Forelimb muscle (tissue), 1 donor: ENCODE measurements around the gene SARS1. TPM values are rescaled to one million over a fixed set of nuclear protein-coding genes. Genes with fewer than 3 reads are reported as not detected.
A peak's percentile ranks its signal among the peaks of the same experiment; 100 is the strongest.
"Not testable (repeated sequence)": the region's sequence is repeated elsewhere in the genome, so short reads cannot be mapped to it uniquely, and the experiment has no call there.

Source experiments
- DNase-seq: peaks from one replicate; pipeline ENCODE4 v3.0.0-alpha.2; 2013; ENCODE audit warnings: low read depth
- polyA plus RNA-seq: library from polyadenylated mRNA; unstranded; fragments of 120-200 nt; gene quantifications from one replicate; pipeline ENCODE4 v1.2.1, GENCODE V29; 2013; ENCODE audit not compliant: insufficient read length

The SARS1 gene
- polyA plus RNA-seq, 1 donor, result 86.3 TPM

DNA sequence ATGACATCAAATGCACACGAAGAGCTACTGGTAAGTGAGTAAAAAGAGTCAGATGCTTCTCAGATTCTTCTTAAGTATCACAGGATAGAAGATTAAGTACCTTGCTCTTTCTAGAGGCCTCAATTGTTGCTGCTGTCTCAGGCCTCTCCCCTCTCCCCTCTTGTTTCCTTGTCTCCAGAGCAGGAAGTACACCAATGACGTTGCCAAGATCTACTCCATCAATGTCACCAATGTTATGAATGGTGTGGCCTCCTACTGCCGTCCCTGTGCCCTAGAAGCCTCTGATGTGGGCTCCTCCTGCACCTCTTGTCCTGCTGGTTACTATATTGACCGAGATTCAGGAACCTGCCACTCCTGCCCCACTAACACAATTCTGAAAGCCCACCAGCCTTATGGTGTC lies 21.3 kb upstream of the SARS1 start:
- no peak for DNase-seq

DNA sequence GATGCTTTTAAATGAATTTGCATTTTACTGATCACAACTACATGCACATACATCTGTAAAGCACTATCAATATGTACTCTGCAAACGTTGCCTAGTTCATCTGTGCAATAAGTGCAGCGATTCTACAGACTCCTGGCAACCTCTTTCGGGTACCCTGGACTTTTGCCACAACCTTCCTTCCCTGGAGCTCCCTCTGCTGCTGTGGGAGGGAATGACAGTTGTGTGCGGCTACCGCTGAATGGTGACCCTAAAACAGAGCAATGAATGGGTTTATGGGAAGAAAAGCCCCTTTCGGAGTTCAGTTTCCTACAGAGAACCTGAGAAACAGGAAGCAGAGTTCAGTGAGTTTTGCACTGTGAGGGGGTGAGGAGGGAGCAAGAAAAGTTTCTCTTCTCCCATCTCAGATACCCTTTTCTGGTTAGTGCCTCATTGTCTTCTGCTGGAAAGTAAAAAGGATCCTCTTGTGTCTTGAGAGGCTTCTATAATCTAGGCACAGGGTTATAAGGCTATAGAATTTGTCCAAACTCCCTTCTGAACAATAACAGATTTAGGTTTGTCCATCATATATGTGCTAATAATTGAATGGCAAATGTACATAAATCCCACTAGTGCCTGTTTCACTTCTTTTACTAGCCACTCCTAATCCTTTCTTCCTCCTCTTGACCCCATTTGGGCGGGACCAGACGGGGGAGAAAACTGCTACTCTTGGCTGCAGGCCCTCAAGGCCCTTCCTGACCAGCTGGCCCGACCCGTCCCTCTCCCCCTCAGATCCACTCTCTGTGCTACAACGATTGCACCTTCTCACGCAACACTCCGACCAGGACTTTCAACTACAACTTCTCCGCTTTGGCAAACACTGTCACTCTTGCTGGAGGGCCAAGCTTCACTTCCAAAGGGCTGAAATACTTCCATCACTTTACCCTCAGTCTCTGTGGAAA lies 19.8 kb upstream of the SARS1 start:
- DNase-seq, result no peak

DNA sequence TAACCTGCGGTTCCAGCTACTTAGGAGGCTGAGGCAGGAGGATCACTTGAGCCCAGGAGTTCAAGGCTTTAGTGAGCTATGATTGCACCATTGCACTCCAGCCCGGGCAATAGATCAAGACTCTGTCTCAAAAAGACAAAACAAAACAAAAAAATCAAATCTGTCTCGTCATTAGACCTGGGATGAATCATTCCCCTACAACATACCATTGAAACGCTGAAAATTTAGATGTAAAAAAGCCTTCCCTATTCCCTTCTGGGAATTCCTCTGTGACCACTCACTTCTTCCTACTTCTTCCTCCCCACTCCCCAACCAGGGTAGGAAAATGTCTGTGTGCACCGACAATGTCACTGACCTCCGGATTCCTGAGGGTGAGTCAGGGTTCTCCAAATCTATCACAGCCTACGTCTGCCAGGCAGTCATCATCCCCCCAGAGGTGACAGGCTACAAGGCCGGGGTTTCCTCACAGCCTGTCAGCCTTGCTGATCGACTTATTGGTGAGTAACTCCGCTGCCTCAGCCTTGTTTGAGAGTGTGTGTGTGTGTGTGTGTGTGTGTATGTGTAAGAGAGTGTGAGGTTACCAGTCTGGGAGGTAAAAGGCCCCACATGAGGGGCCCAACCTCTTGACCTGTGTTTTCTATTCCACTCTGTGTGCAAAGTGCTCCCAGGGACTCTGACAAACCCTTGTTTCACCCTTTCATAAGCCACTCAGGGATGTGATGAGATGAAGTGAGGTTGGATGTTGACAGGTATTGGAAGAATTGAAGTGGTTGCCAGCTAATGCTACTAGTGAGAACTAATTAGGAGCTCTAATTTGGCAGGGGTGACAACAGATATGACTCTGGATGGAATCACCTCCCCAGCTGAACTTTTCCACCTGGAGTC lies 16.3 kb upstream of the SARS1 start:
- DNase-seq, result no peak

- no peak for DNase-seq
Observed at GRCh38 chr1:109198043-109198695, 15.5 kb upstream of the SARS1 start.

DNA sequence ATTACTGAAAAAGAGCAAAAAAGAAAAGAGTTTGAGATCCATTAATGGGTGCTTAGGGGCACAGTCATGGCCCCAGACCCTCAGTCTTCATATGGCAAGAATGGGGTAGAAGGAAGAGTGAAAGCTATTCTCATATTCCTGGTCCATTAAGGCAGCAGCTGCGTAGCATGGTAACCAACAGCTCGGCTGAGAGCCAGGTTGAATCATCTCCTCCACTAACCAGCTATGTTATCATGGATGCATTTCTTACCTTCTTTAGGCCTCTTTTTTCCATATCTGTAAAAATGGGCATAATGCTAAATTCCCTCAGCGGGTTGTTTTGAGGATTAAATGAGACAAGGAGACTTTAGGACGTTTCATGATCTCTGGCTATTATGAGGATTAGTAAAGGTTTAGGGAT lies 15.0 kb upstream of the SARS1 start:
- DNase-seq, result no peak

GRCh38 chr1:109199710-109200109 lies 14.0 kb upstream of the SARS1 start:
- no peak for DNase-seq

GRCh38 chr1:109201123-109201703 lies 12.5 kb upstream of the SARS1 start:
- no peak for DNase-seq

GRCh38 chr1:109204484-109204883 lies 9.2 kb upstream of the SARS1 start:
- DNase-seq, result no peak

DNA sequence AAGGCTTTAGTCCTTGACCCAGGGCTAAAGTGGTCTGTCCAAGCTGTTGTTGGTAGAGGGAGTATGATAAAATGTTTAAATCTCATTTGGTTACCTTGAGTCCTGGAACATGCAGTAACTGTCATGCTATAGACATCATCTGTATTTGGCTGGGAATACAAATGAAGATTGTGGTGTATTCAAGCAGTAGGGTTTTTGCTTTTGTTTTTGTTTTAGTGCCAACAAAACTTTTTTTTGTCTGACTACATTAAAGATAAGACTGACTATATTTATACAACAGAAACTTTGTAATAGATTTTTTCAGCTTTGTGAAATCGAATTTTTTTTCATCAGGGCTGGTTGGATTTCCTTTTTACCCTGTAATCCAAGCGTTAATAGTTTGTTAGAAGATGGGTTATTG lies 7.4 kb upstream of the SARS1 start:
- DNase-seq, result no peak

DNA sequence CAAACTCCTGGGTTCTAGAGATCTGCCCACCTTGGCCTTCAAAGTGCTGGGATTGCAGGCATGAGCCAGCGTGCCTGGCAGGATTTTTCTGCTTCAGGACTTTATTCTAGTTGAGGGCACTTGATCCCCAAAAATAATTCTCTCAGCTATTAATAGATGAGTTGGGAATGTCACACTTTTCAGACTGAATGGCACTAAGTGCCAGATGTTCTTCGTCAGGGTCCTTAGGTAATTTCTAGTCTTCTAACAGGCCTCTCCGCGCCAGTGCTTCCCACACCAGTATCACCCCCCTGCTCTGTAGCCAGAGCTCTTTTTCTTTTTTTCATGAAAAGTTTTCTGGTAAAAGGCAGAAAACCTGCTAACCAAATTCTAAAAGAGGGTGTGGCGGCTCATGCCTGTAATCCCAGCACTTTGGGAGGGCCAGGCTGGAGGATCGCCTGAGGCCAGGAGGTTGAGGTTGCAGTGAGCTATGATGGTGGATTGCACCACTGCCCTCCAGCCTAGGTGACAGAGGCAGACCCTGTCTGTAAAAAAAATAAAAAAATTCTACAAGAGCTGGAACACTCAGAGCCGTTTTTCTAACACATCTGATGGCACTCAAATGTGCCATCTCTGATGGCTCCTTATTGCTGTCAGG lies 6.1 kb upstream of the SARS1 start:
- no peak for DNase-seq

- no peak for DNase-seq
Observed at GRCh38 chr1:109208394-109208793, 5.3 kb upstream of the SARS1 start.

DNA sequence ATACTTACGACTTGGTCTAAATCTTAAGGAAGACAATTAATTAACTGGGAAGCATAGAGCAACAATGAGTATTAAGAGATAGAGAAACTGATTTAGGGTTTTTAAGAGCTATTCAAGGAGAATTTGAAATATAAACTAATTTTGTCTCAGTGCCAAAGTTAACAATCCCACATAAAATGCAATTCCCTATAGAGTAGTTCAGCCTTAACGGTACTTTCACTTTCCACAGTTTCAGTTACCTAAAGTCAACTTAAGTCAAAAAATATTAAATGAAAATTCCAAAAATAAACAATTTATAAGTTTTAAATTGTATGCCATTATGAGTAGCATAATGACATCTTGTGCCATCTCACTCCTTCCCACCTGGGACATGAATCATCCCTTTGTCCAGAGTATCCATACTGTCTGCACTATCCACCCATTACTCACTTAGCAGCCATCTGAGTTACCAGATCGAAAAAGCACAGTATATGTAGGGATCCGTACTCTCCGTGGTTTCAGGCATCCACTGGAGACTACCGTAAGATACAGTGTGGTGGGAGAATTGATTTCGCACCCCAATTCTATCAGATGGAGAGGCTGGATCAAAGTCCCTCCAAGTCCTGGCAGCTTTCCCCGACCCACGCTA lies 4.8 kb upstream of the SARS1 start:
- no peak for DNase-seq

GRCh38 chr1:109210058-109210457 lies 3.7 kb upstream of the SARS1 start:
- DNase-seq, result no peak

GRCh38 chr1:109213345-109213823 lies 334 bp upstream of the SARS1 start:
- no peak for DNase-seq

- DNase-seq, result peak; percentile 32
Observed at GRCh38 chr1:109214695-109215623, 1.2 kb downstream of the SARS1 start.

DNA sequence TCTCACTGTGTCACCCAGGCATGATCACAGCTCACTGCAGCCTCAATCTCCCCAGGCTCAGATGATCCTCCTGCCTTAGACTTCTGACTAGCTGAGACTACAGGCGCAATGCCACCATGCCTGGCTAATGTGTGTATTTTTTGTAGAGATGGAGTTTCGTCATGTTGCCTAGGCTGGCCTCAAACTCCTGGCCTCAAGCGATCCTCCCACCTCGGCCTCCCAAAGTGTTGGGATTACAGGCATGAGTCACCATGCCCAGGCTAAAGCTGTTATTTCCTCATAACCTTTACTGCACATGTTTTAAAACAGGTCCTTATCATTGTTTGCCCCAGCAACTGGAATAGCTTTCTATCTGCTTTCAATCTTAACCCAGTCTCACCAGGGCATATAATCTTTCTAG lies 2.9 kb downstream of the SARS1 start:
- DNase-seq, result no peak

DNA sequence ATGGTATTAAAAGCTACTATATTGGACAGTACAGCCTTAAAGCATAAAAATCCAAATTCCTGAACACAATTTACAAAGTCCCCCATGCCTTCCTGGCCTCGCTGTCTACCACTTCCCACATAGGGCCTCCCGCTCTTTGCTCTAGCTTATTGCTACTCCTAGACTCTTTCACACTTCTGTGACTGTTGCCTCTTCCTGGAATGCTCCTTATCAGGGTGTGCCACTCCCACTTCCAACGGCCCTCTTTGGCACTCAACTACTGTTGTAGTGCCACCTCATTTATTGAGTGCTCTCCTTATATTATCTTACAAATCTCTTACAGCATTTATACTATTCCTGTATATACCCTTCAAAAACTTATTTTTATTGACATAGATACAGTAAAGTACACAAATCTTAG lies 4.8 kb downstream of the SARS1 start:
- DNase-seq, result no peak

DNA sequence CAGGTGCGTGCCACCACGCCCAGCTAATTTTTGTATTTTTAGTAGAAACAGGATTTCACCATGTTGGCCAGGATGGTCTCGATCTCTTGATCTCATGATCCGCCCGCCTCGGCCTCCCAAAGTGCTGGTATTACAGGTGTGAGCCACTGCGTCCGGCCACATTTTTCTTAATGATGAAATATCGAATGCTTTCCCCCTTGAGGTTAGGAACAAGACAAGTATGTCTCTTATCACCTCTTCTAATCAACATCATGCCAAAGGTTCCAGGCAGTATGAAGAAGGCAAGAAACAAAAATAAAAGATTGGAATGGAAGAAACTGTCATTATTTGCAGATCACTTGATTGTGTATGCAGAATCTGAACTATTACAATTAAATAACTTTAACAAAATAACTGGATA lies 7.5 kb downstream of the SARS1 start:
- not testable (repeated sequence) for DNase-seq

DNA sequence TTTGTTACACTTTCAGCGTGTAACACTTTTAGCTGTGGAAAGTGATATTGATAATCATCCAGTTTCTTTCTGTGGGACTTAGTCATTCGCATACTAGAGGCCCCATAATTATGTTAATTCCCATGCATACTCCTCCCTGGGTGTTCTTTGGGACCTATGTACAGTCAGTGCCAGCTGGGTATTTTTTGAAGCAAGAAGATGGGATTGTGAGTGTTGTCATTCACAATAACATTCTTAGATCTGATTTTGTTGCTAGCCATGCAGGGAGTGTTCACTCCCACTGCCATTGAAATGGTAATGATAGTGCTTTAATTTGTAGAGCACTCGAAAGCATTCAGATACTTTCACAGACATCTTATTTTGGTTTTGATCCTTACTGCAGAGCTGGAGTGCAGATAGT lies 11.6 kb downstream of the SARS1 start:
- DNase-seq, result no peak
